ENCODE data around the gene CARD11.

DNA sequence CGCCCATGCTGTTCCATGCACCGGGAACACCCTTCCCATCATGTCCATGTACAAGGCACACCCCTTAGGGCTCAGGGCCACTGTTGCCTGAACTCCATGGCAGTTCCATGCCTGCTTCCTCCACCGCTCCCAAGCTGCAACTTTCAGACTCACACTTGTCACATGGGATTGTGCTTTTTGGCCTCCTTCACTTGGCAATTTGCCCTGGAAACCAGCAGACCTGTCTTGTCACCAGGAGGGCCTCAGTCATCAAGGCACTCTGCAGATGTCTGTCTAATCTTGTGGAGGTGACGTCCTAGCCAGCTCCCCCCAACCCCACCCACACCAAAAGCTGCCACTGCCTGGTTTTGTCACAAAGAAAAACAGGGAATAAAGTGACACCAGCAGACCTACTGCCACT lies 47.5 kb downstream of the CARD11 start:
- TF ChIP-seq, protein P1, sequence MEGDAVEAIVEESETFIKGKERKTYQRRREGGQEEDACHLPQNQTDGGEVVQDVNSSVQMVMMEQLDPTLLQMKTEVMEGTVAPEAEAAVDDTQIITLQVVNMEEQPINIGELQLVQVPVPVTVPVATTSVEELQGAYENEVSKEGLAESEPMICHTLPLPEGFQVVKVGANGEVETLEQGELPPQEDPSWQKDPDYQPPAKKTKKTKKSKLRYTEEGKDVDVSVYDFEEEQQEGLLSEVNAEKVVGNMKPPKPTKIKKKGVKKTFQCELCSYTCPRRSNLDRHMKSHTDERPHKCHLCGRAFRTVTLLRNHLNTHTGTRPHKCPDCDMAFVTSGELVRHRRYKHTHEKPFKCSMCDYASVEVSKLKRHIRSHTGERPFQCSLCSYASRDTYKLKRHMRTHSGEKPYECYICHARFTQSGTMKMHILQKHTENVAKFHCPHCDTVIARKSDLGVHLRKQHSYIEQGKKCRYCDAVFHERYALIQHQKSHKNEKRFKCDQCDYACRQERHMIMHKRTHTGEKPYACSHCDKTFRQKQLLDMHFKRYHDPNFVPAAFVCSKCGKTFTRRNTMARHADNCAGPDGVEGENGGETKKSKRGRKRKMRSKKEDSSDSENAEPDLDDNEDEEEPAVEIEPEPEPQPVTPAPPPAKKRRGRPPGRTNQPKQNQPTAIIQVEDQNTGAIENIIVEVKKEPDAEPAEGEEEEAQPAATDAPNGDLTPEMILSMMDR (IDR thresholded peaks at IDR 0.05), result no peak
- TF ChIP-seq EP300 (IDR thresholded peaks at IDR 0.05; ENCODE audit: low read depth) (no peak), POLR2AphosphoS5 (IDR thresholded peaks at IDR 0.05) (no peak)
